LNCaP clone FGC (cell line): ENCODE measurements around the gene FNDC3B.

ENCODE experiments used
- DNase-seq: peaks from one replicate; pipeline ENCODE4 v3.0.0-alpha.2; 2011; ENCODE audit warnings: low read depth
- H3K4me3 ChIP-seq: 2 replicates; pipeline ENCODE4 v1.5.1; 2011; ENCODE audit warnings: mild to moderate bottlenecking, low read depth, low read length, control low read depth
- TF ChIP-seq, protein P1 (sequence below): IDR thresholded peaks from 2 replicates; pipeline ENCODE4 v1.5.1; 2012; ENCODE audit warnings: mild to moderate bottlenecking; ENCODE audit not compliant: control insufficient read depth, insufficient read depth; ENCODE audit errors: extremely low read depth

Gene FNDC3B

GRCh38 chr3:172397716-172398405 lies 358.5 kb downstream of the FNDC3B start:
- no peak for DNase-seq
- TF ChIP-seq, protein P1, sequence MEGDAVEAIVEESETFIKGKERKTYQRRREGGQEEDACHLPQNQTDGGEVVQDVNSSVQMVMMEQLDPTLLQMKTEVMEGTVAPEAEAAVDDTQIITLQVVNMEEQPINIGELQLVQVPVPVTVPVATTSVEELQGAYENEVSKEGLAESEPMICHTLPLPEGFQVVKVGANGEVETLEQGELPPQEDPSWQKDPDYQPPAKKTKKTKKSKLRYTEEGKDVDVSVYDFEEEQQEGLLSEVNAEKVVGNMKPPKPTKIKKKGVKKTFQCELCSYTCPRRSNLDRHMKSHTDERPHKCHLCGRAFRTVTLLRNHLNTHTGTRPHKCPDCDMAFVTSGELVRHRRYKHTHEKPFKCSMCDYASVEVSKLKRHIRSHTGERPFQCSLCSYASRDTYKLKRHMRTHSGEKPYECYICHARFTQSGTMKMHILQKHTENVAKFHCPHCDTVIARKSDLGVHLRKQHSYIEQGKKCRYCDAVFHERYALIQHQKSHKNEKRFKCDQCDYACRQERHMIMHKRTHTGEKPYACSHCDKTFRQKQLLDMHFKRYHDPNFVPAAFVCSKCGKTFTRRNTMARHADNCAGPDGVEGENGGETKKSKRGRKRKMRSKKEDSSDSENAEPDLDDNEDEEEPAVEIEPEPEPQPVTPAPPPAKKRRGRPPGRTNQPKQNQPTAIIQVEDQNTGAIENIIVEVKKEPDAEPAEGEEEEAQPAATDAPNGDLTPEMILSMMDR: no peak
- H3K4me3 ChIP-seq: no peak overlapping the region

- TF ChIP-seq, protein P1: no peak
- DNase-seq: no peak
These were observed 359.1 kb downstream of the FNDC3B start for GRCh38 chr3:172398484-172398883.

DNA sequence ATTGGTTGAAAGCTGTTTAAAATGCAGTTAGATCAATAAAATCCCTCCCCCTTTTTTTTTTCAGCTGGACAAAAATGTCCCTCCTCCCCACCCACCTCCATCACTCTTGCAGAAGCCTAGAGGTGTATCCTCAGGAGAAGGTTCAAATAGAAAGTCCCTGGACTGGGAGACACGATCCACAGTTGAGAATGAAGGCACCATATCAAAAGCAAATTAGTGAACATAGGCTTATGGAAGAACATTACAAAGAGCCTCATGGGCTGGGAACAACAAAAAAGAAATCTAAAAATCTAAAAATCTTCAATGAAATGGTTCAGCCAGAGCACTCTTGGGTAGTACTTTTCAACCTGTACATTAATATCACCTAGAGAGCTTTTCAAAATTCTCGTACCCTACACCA lies 362.7 kb downstream of the FNDC3B start:
- DNase-seq: no peak
- H3K4me3 ChIP-seq: no peak overlapping the region
- TF ChIP-seq, protein P1: no peak

More at GRCh38 chr3:172398484-172398883, 359.1 kb downstream of the FNDC3B start:
- no peak overlapping the region for H3K4me3 ChIP-seq

GRCh38 chr3:172402892-172403643 lies 363.7 kb downstream of the FNDC3B start:
- TF ChIP-seq, protein P1: no peak
- DNase-seq: no peak
- H3K4me3 ChIP-seq: no peak overlapping the region

- DNase-seq: no peak
These were observed 365.0 kb downstream of the FNDC3B start for GRCh38 chr3:172404237-172404962.

GRCh38 chr3:172405914-172406313 lies 366.5 kb downstream of the FNDC3B start:
- no peak overlapping the region for H3K4me3 ChIP-seq
- TF ChIP-seq, protein P1: no peak
- no peak for DNase-seq

More at GRCh38 chr3:172404237-172404962, 365.0 kb downstream of the FNDC3B start:
- H3K4me3 ChIP-seq: no peak overlapping the region
- TF ChIP-seq, protein P1: no peak
